HS-27A (cell line): ENCODE data around the gene PTGER1.

ENCODE experiments used
- DNase-seq: peaks from one replicate; pipeline ENCODE4 v3.0.0-alpha.2; 2012; ENCODE audit warnings: low read depth, missing footprints

The PTGER1 gene

DNA sequence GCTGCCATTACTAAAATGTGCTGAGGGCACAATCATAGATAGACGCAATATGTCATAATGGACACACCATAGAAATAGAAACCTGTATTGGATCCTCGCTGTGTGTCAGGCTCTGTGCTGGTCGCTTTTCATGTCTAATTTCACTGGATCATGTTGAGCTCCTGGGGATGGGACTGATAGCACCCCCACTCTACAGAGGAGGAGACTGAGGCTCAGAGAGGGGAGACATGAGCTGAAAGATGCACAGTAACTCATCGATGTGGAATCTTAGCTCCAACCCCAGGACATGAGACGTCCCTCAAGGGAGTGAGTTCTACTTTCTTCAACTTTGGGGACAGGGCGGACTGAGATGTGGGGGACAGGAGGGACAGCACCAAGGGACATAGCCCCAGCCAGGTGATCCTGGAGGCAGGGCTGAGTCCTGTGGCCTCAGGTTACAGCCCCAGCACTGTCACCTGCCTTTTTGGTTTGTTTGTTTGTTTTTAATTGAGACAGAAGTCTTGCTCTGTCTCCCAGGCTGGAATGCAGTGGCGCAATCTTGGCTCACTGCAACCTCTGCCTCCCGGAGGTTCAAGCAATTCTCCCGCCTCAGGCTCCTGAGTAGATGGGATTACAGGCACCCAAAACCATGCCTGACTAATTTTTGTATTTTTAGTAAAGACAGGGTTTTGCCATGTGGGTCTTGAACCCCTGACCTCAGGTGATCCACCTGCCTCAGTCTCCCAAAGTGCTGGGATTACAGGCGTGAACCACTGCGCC lies 27.4 kb upstream of the PTGER1 start:
- DNase-seq: no peak

DNA sequence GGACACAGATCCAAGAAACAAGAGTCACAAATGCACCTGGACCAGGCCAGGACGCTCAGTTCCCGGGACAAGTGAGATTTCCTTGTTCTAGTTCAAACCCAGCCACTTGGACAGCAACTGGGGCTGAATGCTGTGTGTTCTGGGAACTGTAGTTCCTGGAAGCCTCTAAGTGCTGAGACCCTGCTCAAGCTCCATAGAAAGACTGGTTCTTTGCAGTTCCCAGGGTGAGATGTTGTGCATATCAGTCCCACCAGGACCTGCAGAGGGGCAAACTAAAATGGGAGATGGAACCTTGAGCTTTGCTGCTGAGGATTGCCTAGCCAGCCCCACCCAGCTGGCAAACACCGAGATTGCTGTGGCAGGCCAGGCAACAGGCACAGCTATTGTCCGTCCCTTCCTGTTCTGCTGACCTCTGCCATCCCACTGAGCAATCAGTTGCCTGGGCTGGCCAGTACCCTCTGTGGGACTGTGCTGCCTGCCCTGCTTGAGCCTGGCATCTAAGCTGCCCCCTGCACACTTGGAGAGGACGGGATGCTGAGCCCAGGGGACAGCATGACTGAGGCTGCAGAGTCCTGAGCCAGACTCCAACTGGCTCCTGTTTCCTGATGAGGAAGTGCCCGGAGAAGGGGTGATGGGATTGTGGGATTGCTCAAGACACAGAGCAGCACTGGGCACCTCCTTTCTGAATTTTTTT lies 22.2 kb upstream of the PTGER1 start:
- DNase-seq: no peak

DNA sequence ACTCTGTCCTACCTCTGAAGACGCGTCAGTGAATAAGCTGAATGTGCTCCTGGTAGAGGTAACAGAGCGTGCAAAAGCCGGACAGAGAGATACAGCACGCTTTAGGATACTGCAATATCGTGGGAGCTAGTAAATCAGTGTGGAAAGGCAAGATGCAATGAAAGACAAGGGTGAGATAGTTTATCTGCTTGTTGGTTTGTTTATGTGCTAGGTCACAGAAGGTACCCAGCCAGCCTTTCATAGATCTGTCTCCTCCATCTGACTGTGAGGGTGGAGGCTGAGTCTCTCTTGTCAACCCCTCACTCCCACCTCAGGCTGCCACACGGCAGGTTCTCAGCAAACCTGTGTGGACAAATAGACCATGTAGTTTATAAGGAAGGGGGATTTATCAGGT lies 21.7 kb upstream of the PTGER1 start:
- DNase-seq: no peak

DNA sequence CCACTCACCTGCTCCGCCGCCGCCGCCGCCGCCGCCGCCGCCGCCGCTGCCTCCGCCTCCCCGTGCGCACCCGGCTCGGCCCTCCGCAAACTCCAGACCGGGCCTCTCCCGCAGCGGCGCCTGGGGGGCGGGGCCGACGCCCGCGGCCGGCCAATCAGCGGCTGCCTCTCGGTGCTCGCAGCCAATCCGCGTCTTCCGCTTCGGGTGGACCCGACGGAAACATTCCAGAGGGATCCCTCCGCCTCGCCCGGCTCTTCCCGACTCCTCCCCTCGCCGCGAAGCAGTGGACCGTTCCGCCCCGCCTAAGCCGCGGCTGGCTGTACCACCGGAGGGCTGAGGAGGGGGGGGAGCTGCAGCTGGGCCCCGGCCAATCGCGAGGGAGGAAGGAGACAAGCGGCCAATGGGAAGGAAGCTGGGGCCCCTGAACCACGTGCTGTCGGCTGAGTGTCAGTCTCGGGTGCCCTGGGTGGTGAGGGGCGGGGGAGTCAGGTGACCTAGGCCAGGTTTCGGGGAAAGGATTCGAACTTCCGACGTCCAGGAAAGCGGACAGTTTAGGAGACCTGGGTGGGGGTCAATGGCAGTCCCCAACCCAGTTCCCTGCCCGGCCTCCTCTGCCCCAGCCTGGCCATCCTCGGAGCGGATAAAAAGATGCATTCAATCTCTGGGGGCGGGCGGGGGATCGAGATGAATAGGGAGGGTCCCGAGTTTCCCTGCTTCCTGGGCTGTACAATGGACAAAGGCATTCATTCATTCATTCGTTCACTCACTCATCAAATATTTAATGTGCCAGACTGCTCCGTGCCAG lies 21.1 kb upstream of the PTGER1 start, which contains the start of gene GIPC1:
GIPC1 (minus strand) TSS at position 99 of the 805 bp plus-strand sequence. CDS start 13,151 bp downstream, outside the sequence.
- DNase-seq: peak; percentile 92

DNA sequence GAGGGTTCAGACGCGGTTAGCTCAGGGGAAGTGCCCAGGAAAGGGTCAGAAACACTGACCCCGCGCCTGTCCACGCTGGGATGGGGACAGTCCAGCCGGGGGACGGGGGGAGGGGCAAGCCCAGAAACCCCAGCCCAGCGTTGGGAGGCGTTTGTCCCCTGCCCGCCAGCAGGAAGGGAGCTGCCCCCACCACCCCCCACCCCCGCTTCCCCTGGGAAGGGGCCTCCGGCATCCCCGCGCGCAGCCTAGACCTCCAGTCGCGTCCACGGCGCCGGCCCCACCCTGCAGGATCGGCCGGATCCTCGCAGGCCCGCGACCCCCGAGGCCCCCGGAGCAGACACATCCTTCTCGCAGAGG lies 20.5 kb upstream of the PTGER1 start:
- no peak for DNase-seq

DNA sequence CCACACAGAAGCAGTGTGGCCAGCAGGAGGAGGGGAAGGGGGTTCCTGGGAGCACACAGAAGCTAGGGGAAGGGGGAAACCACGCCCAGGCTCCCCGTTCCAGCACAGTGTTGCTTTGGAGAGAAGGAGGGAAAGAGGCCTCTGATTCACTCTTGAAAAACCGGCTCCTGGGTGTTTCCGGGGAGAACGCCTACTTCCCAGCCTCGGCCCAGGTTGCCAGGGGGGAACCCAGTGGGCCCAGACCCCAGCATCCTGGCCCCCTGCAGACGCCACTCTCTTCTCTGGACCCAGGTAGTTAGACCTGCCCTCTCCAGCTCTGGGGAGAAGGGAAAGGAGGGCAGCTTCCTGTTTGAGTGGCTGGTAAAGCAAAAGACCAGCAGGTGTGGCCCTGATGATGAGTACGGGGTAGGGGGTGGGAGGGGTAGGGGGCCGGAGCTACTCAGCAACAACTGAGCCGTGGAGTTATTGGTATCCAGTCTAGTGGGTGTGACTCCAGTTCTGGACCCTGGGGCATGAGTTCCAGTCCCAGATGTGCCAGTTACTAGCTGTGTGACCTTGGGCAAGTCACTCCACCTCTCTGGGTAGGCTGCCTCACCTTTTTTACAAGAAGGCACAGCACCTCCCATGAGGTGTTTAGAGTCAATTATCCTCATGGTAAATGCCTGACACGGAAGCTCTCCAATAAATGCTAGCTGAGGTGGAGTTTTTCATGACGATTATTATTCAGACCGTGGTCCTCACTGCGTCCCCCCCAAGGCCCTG lies 19.9 kb upstream of the PTGER1 start:
- DNase-seq: no peak

DNA sequence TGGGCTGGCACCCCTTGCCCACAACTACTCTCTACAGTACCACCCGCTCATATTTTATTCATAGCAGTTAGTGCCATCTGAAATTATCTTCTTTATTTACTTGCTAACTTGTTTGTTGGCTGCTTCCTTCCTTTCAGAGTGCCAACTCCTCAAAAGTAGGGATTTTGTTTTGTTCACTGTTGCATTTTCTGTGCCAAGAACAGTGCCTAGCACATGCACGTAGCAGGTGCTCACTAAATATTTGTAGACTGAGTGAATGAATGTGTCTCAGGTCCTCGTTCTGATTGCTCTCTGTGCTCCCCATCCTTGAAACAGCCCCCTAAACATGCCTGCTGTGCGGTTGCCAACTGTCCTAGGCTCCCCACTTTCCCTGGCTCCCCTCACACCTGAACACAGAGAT lies 19.3 kb upstream of the PTGER1 start:
- DNase-seq: no peak

DNA sequence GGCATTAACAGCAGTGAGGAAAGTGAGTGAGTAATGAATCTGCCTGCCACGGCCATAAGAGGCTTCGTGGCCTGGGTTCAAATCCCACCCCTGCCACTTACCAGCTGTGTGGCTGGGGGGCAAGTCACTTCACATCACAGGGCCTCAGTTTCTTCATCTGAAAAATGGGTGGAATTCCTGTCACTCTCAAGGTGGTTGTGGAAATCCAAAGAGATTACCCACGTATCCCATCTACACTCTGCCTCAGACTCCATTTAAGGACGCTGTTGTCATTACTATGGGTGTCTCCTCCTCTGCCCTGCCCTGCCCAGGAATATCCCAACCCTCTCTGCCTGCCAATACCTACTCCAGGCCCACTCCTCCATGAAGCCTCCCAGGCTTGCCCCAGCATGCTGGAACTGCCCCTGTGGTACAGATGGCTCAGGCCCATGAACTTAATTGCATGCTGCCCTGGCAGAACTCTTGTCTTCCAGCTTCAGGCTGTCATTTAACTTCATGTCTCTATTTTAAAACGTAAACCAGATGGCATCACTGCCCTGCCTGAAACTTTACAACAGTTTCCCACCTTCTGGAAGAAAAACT lies 17.7 kb upstream of the PTGER1 start:
- no peak for DNase-seq

DNA sequence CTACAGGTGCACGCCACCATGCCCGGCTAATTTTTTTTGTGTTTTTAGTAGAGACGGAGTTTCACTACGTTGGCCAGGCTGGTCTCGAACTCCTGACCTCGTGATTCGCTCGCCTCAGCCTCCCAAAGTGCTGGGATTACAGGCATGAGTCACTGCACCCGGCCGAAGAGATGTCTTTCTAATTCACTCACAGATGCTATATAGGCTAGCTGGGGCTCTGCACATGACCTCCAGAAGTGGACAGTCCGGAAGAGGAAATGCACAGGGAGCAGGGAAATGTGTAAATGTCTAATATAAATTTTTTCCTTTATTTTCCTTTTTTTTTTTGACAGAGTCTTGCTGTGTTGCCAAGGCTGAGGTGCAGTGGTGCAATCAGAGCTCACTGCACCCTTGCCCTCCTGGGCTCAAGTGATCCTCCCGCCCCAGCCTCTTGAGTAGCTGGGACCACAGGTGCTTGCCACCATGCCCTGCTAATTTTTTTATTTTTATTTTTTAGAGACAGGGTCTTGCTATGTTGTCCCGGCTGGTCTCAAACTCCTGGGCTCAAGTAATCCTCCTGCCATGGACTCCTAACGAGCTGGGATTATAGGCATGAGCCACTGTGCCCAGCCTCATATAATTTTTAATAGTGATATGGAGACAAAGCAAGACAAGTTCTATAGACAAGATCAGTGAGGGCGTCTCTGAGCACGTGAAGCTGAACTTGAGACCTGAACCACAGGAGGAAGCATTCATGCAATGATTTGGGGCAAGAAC lies 12.4 kb upstream of the PTGER1 start:
- no peak for DNase-seq

DNA sequence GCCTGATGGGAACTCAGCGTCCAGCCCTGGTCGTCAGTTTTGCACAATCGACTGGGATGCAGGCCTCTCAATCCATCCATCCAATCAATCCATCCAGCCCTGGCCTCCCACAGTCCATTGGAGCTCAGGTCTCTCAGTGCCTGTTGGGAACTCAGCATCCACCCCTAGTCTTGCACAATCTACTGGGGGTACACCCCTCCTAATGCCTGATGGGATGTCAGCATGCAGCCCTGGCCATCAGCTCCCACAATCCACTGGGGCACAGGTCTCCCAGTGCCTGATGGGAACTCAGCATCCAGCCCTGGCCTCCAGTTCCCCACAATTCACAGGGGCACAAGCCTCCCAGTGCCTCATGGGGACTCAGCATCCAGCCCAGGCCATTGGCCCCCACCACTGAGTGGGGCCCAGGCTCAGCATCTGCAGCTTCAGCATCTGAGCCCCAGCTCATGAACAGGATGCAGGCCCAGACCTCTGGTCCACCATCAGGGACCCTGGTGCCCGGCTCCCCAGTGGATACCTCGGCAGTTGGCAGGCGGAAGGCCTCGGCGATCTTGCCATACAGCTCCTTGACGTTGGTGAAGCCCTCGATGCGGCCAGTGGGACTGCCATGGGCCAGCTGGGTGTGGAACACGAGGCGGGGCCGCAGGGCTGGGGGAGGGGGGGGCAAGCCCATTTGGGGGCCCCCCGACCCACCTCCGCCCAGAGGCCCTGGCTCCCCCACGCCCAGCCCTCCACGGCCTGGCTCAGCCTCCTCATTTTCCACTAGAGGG lies 7.2 kb upstream of the PTGER1 start:
- DNase-seq: no peak

DNA sequence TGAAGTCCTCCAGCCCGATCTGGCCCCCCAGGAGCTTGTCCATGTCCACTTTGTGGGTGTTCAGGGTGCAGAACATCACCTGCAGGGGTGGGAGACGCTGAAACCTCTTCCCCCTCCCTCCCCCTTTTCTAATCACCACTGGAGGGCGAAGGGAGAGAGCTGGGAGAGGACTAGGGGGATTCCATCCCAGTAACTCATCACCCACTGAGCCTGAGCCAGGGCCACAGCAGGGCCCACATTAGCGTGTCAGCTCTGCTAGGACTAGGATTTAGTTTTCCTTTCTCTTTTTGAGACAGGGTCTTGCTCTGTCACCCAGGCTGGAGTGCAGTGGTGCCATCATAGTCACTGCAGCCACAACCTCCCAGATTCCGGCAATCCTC lies 5.5 kb upstream of the PTGER1 start:
- no peak for DNase-seq

DNA sequence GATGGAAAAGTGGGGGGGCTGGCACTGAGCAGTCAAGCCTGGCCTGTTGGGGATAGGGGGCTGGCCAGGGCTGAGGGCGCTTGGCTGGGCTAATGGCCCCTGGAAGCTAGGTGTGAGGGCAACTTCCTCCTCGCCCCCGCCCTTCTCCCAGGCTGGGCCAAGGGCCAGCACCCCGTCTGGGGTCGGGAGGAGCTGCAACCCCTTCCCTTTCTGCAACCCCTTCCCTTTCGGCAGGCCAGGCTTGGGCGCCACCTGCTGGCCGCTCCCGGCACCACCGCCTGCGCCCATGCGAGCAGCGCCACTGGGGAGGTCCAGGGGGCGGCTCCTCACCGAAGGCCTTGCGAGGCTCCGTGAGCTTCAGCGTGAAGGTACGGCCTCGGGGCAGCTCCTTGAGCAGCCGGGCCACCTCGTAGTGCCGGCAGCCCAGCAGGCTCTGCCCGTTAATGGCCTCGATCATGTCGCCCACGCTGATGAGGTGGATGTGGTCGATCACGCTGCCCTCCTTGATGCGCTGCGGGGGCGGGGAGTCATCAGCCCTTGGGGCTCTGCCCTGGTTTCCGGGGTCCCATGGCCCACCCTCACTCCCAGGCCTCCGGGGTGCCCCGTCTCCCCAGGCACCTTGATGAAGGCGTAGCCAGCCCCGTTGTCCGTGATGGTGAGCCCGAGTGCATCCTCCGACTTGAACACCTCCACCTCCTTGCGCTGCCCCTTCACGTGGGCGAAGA lies 5.0 kb upstream of the PTGER1 start:
- no peak for DNase-seq

DNA sequence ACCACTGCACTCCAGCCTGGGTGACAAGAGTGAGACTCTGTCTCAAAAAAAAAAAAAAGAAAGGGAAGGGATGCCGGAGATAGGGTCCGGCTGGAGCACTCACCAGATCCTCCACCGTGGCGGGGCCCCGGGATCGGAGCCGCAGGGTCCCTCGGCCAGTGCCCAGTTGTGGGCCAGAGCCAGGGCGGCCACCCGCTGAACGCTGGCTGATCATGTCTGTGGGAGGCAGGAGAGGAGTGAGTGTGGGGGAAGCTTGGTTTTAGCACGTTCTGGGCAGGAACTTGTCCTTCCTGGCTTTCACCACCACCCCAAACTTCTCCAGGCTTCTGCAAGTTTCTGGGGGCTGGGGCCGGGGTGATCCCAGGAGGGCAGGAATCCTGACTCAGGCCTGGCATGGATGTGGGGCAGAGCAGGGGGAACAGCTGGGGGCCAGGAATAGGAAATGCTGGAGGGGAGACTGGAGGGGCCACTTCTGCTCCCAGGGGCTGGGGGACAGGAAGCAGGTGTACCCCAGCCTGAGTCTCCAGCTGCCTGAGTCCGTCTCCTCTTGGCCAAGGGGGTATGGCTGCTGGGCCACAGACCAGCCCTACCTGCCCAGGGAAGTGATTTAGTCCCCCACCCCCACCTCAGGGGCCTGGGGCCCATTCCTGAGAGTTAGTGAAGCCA lies 4.3 kb upstream of the PTGER1 start:
- no peak for DNase-seq

DNA sequence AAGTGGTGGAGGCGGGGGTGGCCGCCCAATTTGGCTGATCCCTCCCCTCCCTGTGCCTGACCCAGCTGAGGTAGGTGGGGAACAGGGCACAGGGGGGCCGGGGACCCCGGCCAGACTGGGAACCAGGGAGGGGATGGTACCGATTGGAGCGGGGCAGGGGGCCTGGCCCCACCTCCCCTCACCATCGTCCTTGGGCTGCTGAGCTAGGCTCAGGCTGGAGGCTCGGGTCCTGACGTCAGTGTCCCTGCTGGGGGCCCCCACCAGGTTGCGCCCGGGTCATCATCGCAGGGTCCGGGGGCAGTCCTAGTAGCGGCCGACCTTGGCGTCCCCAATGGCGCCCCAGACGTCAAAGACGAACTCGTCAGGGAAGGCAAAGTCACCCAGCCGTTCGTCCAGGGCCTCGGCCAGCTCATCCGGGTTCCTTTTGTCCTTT lies 3.0 kb upstream of the PTGER1 start:
- DNase-seq: no peak

DNA sequence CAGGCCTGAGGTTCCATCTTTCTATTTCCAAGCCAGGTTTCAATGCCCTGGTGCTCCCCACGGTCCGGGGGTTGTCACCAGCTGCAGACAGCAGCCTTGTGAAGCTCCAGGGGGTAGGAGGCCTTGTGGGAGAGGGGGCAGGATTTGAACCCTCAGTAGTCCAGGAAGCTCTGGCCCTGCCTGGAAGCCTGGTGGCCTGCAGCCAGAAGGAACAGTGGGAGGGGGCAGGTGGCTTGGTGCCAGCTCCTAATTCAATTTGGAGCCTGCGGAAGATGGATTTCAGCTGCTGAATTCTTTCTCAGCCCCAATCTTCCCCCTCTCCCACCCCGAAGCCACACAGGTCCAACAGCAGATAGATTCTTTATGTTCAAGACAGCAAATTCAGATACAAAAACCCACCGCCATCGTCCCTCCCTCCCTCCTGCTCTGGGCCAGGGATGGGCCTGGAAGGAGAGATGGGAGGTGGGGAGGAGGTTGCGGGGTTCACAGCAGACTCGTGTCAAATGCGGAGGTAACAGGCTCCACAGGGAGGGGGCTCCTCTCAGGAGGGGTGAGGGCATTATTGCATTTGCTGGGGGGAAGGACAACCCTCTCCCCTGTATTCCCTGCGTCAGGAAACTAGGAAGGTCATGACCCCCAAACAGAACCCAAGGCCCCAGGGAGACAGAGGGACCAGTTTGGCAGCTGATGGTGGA lies 2.4 kb upstream of the PTGER1 start:
- no peak for DNase-seq

DNA sequence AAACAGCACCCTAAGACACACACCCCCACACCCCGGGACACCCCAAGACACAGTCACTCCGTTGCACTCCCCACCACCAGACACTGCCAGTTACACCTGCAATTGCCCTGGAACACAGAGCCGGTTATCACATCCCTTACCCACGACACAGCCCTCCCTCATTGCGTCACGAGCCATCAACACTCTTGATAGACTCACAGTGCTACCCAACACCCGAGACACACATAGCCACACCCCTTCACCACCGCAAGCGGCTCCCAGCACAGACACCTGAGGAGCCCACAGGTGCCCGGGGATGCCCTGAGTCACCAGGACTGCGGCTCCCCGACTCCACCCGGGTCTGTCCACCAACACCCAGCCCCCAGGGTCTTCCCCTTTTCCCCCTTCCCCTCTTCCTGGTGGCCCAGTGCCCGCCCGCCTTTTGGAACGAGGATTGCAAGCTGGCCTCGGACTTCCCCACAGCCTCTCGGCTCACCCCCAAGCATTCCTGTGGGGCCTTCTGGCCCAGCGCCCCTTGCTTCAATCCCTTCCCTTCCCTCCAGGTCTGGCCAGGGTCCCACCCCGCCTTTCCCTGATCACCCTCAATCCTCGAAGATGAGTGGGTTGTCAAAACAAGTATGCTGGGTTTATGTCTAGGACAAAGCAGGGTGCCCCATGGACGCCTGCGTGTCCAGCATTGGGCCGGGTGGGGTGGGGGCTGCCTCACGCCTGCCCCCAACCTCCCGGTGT lies 1.7 kb upstream of the PTGER1 start:
- no peak for DNase-seq

DNA sequence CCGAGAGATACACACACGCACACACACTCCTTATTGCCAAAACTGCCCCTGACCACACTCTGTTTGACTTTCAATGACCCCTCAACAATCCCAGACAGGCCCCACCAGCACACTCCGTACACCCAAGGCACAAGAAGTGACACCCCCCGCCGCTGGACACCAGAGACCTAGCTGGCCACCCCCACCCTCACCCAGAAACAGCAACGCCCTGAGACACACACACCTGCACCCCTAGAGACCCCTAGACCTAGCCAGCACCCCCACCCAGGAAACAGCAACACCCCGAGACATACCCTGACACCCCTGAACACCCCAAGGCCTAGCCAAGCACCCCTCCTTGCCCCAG lies 1.1 kb upstream of the PTGER1 start:
- no peak for DNase-seq

DNA sequence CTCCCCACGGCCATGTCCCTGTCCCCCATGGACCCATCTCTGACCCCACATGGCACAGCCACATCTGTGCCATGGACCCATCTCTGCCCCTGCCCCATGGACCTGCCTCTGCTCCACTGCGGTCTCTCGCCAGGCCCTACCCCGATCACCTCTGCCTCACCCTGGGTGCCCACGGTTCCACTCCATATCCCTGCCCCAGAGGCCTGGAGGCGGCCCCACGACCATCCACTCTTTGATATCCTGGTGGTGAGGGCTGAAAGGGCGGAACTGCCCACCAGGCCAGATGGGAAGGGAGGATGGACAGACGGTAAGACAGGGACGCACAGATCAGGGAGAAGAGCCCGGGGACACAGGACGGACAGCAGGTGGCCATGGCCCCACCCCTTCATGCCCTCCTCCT lies 327 bp downstream of the PTGER1 start:
- no peak for DNase-seq
